ENCODE results near the gene SLC38A2. TPM values are rescaled to one million over a fixed set of nuclear protein-coding genes. Genes with fewer than 3 reads are reported as not detected.

SLC38A2 gene
- total and polyA plus RNA-seq, 7 donors = 35.8 to 428 (median 303) TPM

- ATAC-seq (peak; percentile 67 to 80 (median 74)), DNase-seq (peak; percentile 92 to 95)
- intact Hi-C loops (cut with DNase I) = loop anchor here (5.0 to 10.0 kb wide), 5 partner anchors 81 to 379 kb away; partner anchors contain the start of gene SCAF11 (in 1 of the 2)
- Histone ChIP-seq H3K36me3 (ENCODE audit: insufficient read depth in 1 of 2, low read depth in 1 of 2) (peaks cover 17 to 52% of the 10 kb centered on the region in 2 donors), H3K4me3 (peak overlapping the region; percentile 94), H3K4me1 (peaks cover 55% of the 10 kb centered on the region), H3K27ac (peak overlapping the region; percentile 99), H3K9me3 (no peaks in the 10 kb centered on the region), H3K27me3 (ENCODE audit: insufficient read depth in 3 of 3, low read length in 2 of 3) (no peaks in the 10 kb centered on the region)
- WGBS, 3 donors = 1 to 2% (median 1%) methylated on average over 47 to 54 of the region's 54 CpGs
- TF ChIP-seq CTCF (IDR thresholded peaks at IDR 0.05) = no peak
Observed at GRCh38 chr12:46370792-46371717, 1.5 kb downstream of the SLC38A2 start.

- TF ChIP-seq CTCF (IDR thresholded peaks at IDR 0.05) = no peak
- intact Hi-C loops (cut with DNase I) = loop anchor here (5.0 to 10.0 kb wide), 5 partner anchors 82 to 378 kb away; partner anchors contain the start of gene SCAF11 (in 1 of the 2)
- DNase-seq (no peak), ATAC-seq (no peak)
- peaks cover 20 to 59% of the 10 kb centered on the region in 2 donors for H3K36me3 ChIP-seq (ENCODE audit: insufficient read depth in 1 of 2, low read depth in 1 of 2)
- H3K27ac ChIP-seq = peak overlapping the region; percentile 99
- WGBS, 3 donors = 3 to 7% (median 3%) methylated on average over 2 of the region's 2 CpGs
- peaks cover 62% of the 10 kb centered on the region for H3K4me1 ChIP-seq
- no peaks in the 10 kb centered on the region for H3K9me3 ChIP-seq
- H3K27me3 ChIP-seq (ENCODE audit: insufficient read depth in 3 of 3, low read length in 2 of 3) = no peaks in the 10 kb centered on the region
- H3K4me3 ChIP-seq = peak overlapping the region; percentile 94
Observed at GRCh38 chr12:46370380-46370734, 2.2 kb downstream of the SLC38A2 start.

- ATAC-seq (no peak), DNase-seq (no peak)
- H3K4me1 ChIP-seq = peaks cover 68% of the 10 kb centered on the region
- no peaks in the 10 kb centered on the region for H3K9me3 ChIP-seq
- H3K36me3 ChIP-seq (ENCODE audit: insufficient read depth in 1 of 2, low read depth in 1 of 2) = peaks cover 22 to 65% of the 10 kb centered on the region in 2 donors
- intact Hi-C loops (cut with DNase I) = loop anchor here (5.0 to 10.0 kb wide), 5 partner anchors 83 to 377 kb away; partner anchors contain the start of gene SCAF11 (in 1 of the 2)
- no peak for TF ChIP-seq CTCF (IDR thresholded peaks at IDR 0.05)
- H3K27ac ChIP-seq = peak overlapping the region; percentile 99
- H3K27me3 ChIP-seq (ENCODE audit: insufficient read depth in 3 of 3, low read length in 2 of 3) = no peaks in the 10 kb centered on the region
- H3K4me3 ChIP-seq = peak overlapping the region; percentile 94
- WGBS, 3 donors = 26 to 44% (median 28%) methylated on average over 7 of the region's 7 CpGs
Observed at GRCh38 chr12:46369474-46370379, 2.8 kb downstream of the SLC38A2 start.

- no peak for ATAC-seq
- peak overlapping the region; percentile 94 for H3K4me3 ChIP-seq
- H3K4me1 ChIP-seq = peaks cover 71% of the 10 kb centered on the region
- peak overlapping the region; percentile 99 for H3K27ac ChIP-seq
- H3K36me3 ChIP-seq (ENCODE audit: insufficient read depth in 1 of 2, low read depth in 1 of 2) = peaks cover 22 to 71% of the 10 kb centered on the region in 2 donors
- no peak for TF ChIP-seq CTCF (IDR thresholded peaks at IDR 0.05)
- H3K27me3 ChIP-seq (ENCODE audit: insufficient read depth in 3 of 3, low read length in 2 of 3) = no peaks in the 10 kb centered on the region
- intact Hi-C loops (cut with DNase I) = no loop called here
- DNase-seq = no peak
- no peaks in the 10 kb centered on the region for H3K9me3 ChIP-seq
- 44 to 59% (median 46%) methylated on average over 4 of the region's 4 CpGs for whole genome bisulfite sequencing, 3 donors
Observed at GRCh38 chr12:46369095-46369473, 3.5 kb downstream of the SLC38A2 start.
